ENCODE data around the gene WDR48.

The WDR48 gene

DNA sequence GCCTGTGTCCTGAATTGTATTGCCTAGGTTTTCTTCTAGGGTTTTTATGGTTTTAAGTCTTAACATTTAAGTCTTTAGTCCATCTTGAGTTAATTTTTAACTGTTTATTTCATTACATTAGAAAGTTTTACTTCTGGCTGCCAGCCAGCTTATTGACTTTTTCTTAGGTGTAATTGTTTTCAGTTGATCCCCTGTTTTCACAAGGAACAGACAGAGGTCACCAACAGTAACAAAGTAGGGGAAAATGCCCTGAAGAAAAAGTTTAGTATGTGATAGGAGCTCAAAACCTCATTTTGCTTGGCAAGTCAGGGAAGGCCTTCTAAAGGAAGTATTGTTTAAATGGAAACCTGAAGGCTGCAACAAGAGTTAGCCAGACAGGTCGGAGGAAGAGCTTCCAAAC is 10.4 kb downstream of the WDR48 start:
- FAIRE-seq (no peak), DNase-seq (ENCODE audit: insufficient read length, low spot score) (no peak)

DNA sequence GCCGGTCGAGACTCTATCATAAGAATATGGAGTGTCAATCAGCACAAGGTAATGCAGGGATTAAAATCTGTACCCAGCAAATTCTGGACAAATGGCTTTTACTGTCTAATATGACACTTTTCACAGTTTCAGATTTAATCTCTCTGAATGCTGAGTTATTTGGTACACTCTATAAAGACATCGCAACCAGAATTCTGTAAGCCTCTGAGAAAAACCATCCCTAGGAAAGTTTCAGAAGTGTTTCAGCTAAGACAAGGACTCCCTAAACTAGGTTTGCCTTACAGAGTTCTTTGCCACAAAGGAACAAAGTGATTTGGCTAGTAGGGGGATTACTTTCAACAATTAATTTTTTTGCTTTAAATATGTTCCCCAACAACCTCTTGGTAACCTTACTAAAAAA is 11.3 kb downstream of the WDR48 start:
- FAIRE-seq, result no peak
- DNase-seq (ENCODE audit: insufficient read length, low spot score), result no peak

DNA sequence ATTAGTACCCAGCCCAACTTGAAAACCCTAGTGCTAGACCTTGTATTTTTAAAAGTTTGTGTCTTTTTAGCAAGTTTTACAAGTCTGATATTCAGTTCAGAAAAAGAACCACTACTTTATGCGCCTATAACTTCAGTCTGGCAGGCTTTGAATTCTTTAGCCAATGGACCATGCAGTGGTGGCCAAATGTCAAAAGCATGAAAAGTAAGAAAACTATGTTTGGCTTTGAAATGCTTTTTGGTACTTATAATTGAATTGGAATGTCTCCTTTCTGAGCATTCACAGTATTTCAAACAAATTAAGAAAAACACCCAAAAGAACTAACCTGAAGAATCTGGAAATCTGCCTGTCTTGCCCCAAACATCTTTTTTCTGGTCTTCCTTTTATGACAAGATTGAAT is 12.8 kb downstream of the WDR48 start:
- DNase-seq (ENCODE audit: insufficient read length, low spot score) (no peak), FAIRE-seq (no peak)

DNA sequence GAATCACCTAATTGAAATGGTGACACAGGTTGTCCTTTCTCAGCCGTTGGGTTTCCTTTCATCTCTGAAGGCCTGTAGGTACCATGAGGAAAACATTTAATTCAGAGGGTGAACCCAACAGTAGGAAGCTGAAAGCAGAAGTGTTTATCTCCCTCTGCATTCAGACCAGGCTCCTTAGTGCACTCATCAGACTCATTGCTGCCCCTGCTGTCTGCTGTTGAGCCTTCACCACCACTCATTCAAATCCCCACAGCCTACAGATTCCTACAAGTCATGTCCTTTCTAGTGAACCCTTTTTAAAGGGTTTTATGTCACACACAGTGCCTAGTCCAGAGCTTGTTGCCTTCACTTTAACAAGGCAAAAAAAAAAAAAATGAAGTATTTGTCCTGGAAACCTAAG is 13.4 kb downstream of the WDR48 start:
- FAIRE-seq (no peak), DNase-seq (ENCODE audit: insufficient read length, low spot score) (peak; percentile 11)

DNA sequence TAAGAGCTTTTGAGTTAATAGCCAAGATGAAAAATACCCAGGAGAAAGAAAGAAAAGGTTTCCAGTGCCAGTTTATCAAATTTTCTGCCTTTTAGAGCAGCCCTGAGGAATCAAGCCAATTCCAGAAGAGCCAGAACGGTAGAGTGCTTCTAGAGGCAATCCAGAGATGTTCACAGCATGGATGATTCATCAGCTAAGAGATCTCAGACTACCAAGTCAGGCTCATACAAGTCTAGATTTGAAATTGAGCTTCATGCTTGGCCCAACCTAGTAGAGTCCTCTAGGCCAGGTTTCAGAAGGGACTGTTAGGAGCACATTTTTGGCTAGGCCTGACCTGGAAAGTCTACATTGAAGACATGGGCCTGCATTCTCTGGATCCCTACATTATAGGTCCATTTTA is 15.5 kb downstream of the WDR48 start:
- FAIRE-seq (no peak), DNase-seq (ENCODE audit: insufficient read length, low spot score) (no peak)

DNA sequence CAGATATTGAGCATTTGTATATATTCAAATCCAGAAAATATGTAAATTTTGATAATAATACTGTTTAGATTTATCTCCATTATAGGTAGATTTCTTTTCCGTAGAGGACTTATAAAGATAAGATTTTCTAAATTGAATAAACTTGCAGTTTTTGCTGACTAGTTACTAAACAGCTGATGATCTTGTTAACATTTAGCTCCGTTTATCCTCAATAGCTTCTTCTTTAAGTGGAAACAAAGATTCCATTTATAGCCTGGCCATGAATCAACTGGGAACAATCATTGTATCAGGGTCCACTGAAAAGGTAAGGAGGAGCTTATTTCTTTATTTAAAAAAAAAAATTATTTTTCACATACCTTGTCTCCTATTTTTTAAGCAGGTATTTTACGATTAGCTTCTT is 16.7 kb downstream of the WDR48 start:
- FAIRE-seq (no peak), DNase-seq (ENCODE audit: insufficient read length, low spot score) (no peak)

DNA sequence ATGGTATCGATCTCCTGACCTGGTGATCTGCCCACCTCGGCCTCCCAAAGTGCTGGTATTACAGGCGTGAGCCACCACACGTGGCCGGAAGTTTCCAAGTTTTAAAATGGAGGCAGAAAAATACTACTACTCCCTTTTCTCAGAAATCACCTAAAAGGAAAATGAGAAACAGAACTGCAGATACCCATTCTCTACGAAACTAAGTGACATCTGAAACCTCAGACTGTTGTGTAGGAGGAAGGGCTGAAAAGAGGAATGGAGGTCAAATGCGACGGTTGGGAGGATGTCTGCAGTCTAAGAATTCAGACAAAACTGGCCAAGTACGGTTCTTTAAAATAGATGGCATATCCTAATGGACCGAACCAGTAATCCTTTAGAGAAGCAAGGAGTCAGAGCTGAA is 24.1 kb downstream of the WDR48 start:
- FAIRE-seq, result no peak
- no peak for DNase-seq (ENCODE audit: insufficient read length, low spot score)

DNA sequence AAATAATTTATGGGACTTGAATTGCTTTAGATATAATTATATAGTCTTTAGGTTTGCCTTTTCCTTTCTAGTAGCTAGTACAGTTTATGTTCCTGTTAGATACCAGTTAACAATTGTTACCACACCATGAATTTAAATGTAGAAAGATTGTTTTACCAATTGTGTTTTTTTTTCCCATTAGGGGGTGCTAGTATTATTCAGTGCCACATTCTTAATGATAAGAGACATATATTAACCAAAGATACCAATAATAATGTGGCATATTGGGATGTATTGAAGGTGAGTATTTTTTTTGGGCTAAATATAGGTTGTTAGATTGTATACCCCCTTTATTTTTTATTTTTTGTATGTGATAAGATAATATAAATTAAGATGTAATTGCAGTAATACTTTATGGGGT is 27.7 kb downstream of the WDR48 start:
- DNase-seq (ENCODE audit: insufficient read length, low spot score) (no peak), FAIRE-seq (no peak)

DNA sequence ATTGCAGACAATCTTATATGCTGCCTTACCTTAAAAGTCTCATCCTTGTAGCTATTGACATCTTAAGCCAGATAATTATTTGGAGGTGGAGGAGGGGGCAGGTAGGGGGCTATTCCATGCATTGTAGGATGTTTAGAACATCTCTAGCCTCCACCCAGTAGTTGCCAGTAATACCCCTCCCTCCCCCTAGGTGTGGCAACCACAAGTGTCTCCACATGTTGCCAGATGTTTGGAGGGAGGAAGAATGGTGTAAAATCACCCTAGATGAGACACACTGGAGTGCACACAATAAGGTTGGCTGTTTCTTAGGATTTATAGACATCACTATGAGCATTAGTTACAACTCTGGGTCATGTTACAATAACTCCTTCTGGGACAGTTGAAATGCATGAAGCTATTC is 28.2 kb downstream of the WDR48 start:
- FAIRE-seq (no peak), DNase-seq (ENCODE audit: insufficient read length, low spot score) (no peak)

DNA sequence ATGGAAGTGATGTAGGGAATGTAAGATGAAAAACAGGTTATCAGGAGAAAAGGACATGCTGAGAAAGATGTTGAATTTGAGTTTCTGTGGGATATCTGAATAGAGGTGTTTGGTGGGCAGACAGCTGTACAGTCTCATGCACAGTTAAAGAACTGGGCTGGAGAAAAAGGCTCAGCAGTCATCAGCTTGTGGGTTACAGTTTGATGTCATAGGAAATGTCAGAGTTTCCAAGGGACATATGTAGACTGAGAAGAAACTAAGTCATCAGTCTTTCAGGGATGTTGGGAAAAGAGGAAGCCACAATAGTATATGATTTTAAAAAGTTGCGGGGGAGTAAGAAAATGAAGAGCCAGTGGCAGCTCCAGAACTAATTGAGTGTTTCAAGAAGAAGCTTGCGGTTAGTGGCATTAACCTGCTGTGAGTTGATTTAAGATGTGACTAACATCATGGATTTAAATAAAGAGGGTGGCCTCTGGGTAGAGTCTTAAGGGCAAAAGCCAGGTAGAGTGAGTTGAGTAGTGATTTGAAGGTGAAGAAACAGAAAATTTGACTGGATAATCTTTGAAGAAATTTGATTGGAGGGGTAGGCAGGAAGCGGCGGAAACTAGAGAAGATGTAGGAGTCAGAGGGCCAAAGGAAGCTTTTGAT is 31.0 kb downstream of the WDR48 start:
- FAIRE-seq (no peak), DNase-seq (ENCODE audit: insufficient read length, low spot score) (no peak)

DNA sequence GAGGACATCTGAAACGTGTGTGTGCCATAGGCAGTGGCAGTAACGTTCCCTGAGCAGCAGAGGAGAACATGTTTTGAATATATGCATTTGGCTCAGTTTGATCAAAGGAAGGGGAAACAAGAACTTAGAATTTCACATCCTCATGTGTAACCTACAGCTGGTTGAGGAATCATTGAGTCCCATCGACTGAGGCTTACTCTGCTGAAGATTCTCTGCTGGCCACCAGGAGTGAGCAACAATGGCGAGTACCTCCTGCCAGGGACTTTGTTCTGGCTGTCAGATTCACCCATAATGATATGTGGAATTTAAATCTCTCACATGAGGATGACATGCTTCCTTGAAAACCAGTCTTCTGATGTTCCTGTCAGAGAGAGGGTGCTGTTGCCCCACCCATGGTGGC is 34.3 kb downstream of the WDR48 start:
- DNase-seq (ENCODE audit: insufficient read length, low spot score) (no peak), FAIRE-seq (no peak)

DNA sequence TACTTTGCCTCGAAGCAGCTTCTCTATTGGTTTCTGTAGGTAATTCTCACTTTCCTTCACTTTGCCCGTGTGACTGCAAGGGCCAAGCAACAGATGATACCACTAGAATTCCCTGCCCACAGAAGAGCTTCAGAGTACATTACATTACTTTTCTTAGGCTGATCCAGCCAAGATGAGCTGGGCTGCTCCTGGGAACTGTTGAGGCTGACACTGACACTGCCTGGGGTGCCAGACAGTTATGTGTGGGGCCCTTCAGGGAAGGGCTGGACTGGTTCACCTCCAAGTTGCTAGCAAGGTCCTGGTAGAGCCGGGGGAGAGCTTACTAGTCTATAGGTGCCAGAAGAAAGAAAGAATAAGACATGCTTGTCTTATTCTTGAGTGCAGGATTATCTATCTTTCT is 36.6 kb downstream of the WDR48 start:
- no peak for FAIRE-seq
- DNase-seq (ENCODE audit: insufficient read length, low spot score), result no peak

DNA sequence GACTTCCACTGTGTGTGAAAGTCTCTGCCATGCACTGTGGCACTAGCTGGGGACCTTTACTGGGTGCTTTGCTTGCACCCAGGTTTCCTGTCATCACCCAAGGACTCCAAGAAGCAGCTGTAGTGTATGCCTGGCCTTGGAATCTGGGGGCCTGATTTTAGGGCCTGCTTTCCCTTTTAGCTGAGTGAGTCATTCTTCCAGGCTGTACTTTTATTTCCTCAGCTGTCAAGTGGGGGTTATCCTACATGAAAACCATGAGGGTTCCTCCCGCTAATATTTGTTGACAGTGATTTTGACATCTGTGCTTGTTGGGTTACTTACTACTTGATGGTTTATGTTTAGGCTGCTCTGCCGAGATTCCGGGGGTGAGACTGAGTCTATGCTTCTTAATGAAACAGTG is 37.1 kb downstream of the WDR48 start:
- DNase-seq (ENCODE audit: insufficient read length, low spot score), result no peak
- no peak for FAIRE-seq

DNA sequence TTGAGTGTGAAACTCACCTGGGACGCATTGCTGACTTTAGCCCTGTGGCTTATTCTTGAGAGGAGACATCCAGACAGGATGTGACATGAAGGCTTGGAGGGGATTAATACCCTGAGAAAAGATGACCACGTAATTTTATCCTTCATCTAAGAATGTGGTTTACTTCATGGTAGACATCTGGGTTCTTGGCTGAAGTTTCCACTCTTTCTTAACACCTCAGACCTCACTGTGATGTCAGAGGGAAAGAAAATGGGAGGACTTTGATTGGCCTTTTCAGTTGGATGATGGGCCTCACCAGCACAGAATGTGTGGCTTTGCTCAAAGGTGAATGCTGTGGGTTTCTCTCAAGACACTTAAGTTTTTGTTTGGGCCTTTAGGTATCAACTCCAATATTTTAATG is 39.1 kb downstream of the WDR48 start:
- FAIRE-seq (no peak), DNase-seq (ENCODE audit: insufficient read length, low spot score) (no peak)

DNA sequence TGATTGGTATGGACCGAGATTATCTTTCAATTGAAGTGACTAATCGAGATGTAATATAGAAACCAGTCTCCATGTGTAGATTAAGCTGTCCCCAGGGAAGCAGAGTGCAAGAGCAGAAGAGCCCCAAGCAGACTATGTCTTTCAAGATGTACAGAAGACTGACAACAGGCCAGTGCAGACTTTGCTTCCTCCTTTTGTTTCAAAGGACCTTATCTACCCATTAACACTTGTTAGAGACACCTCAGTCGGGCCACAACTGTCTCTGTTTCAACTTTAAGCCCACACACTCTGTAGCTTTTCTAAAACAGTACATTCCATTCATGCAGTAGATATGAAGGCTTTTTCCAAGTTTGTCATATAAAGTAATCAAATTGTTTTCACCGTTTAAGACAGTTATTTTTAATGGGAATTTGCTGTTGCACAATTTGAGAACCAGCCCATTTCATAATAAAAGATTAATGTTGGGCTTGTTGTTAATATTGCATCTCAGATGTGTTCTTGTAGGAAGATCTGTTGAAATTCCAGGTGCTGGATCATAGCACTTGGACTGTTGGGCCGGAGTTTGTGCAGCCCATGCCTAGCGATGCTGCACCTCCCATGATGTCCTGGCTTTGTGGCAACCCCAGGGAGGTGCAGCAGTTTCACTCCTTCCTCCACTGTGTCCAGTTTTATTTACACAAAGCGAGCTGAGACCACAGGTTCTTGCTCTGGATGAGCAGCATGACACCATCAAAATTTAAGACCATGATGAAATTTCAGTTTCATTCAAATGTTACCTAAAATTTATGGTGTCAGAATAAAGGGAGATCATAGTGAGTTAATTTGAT is 43.2 kb downstream of the WDR48 start:
- DNase-seq (ENCODE audit: insufficient read length, low spot score), result no peak
- FAIRE-seq, result no peak

DNA sequence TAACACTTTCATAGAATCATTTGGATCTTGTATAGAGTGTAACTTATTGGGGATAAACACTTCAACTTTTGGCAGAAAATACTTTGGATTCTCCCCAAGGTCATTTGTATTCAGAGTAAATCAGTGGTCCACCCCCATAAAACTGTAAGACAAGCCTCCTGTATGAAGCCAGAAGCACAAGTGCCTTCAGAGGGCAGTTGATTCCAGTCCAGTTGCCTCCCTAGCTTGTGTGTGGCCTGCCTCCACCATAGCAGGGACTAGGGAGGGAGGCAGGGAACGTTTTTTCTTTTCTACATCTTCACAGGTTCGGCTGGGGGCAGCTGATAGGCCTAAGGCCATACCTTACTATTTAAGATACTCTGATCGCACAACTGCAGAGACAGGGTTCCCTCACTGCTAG is 44.0 kb downstream of the WDR48 start:
- FAIRE-seq (no peak), DNase-seq (ENCODE audit: insufficient read length, low spot score) (no peak)

DNA sequence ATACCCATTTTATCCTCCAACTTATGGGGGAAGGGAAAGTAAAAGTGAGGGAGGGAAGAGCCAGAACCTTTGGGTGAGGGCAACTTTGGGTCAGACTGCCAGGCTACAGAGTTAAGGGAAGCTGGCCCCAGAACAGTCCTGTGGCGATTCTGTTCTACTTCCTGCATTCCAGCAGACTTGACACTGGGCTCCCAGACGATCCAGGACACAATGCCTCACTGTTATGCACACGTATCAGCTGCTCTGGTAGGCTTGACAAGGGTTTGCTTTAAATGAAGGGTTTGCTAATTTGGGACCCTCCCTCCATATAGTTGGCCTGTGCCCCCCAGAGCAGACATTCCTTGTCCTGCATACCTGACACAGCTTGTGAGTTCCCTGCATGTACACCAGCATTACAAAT is 45.0 kb downstream of the WDR48 start:
- DNase-seq (ENCODE audit: insufficient read length, low spot score) (no peak), FAIRE-seq (no peak)

DNA sequence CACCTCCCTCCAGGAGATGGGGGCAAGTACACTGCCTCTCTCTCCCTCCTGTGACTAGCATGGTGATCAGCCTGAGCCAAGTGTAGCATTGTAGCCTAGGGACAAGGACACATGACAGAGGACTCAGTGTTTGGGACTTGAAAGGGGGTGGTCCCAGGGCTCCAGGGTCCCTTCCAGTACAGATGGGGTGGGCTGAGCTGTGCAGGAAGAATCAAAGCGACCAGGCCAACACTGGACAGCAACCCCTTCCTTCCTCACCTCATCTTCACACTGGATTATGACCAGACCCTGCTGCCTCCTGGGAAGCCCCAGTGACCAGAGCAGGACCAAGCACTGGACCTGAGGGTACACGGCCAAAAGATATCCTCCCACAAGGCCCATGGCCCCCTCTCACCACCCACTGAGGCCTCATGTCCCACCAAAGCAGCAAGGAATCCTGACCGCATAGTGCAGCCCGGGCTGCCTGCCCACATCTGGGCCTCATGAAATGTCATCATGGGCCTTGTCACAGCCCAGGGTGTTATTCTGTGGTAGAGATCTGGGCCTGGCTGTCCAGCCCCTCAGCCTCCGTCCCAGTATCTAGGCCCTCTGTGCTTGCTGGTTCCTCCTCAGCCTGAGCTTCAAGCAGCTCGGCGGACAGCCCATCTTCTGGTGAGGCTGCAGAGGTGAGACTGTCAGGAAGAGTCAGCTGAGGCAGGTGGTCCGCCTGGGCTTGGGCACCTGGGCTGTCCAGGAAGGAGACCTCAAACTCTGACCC is 46.1 kb downstream of the WDR48 start:
- FAIRE-seq (no peak), DNase-seq (ENCODE audit: insufficient read length, low spot score) (no peak)

DNA sequence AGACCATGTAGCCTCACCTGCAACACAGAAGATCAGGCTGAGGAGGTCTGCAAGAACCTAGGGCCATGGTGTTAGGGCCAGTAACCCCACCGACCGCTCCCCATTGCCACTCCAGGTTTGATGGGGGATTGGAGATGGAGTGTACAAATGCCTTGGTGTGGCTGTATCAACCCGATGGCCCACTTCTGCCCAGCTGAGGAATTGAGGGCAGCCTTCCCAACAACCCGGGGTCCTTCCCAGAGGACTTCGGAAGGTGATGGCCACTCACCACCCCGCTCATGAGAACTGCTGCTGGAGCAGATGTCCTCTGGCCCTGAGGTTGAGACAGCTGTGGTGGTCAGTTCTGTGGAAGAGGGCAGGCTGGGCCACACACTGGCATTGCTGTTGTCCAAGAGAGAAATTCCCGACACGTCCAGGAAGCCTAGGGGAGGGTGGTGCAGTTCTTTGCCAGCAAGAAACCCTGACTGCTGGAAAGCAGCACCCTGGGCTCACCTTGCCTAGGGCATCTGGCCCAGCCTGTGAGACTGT is 46.7 kb downstream of the WDR48 start:
- DNase-seq (ENCODE audit: insufficient read length, low spot score) (no peak), FAIRE-seq (no peak)

DNA sequence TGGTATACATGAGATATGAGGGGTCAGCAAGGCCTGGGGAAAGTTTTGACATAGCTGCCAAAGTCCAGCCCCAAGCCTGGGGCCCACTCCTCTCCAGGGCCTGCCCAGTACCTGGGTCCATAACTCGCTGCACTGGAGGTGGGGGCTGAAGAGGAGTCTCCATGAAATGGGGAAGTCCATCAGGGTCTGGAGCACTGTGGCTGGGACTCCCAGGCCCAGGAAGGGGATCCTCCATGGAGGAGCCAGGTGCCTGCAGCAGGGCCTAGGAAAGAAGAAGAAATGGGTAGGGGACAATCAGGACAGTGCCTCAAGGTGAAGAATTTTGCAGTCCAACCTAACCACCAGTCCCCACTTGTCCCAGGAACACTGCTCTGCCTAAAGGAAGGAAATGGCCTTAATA is 47.4 kb downstream of the WDR48 start:
- FAIRE-seq (no peak), DNase-seq (ENCODE audit: insufficient read length, low spot score) (no peak)

DNA sequence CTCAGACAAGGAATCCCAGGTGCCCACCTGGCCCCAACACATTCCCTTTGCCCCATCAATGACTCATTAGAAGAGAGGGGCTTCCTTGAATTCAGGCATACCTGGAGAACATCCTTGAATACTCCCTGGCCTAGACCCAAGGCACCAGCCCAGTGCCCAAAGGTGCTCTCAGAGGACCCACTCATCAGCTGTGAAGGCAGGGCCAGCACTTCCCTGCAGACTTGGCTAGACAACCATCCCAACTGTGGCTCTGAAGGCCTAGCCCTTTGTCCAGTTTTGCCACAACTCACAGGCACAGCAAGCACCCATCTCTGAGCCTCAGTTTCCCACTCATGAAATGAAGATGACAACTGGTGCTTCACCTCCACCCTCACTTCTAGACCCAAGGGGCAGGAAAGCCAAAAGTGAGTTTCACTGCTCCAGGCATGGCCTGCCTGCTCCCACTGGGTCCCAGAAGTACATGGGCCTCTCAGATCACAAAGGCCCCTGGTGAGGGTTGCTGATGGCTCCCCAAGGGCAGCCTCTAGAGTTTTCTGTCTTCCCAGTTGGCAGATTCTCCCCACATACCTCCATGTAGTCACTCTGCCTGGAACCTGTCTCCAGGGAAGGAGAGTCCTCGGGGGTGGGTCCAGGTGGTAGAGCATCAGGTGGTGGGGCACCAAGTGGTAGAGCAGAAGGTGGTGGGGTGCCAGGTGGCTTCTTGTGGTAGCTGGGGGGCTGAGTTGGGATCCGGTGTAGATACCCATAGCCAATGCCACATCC is 48.1 kb downstream of the WDR48 start:
- DNase-seq (ENCODE audit: insufficient read length, low spot score) (no peak), FAIRE-seq (no peak)

All from HTR-8/SVneo (cell line).